Measurements from ENCODE around the gene DCAF17.

DCAF17 gene

GRCh38 chr2:171432969-171433762 lies 860 bp upstream of the DCAF17 start:
- Histone ChIP-seq H3K36me3 (ENCODE audit: insufficient read depth, low read length) (peaks cover 53% of the 10 kb centered on the region), H3K27ac (ENCODE audit: low read depth, low read length, poor library complexity, severe bottlenecking) (peak overlapping the region; percentile 73), H3K79me2 (ENCODE audit: insufficient read depth, low read length) (peaks cover 25% of the 10 kb centered on the region), H3K9me3 (ENCODE audit: low read length) (peaks cover 16% of the 10 kb centered on the region), H3K27me3 (ENCODE audit: insufficient read depth, low read length) (no peaks in the 10 kb centered on the region), H3F3A (ENCODE audit: insufficient read depth, low read length) (0 out of 2 replicates have a peak, but pooled peaks cover 1% of the 10 kb centered on the region), H2AFZ (ENCODE audit: low read length) (no peak overlapping the region), H3K9ac (ENCODE audit: low read length) (peak overlapping the region; percentile 79), H3K4me1 (ENCODE audit: insufficient read depth, low read length, severe bottlenecking) (peaks cover 27% of the 10 kb centered on the region), H4K20me1 (ENCODE audit: insufficient read depth, low read length) (no peaks in the 10 kb centered on the region), H3K4me2 (ENCODE audit: low read length) (peak overlapping the region; percentile 86), H3K4me3 (ENCODE audit: low read depth, low read length, poor library complexity, severe bottlenecking) (peak overlapping the region; percentile 67), H3K9me2 (ENCODE audit: low read depth, low read length) (no peaks in the 10 kb centered on the region)
- TF ChIP-seq EZH2 (IDR thresholded peaks at IDR 0.05; ENCODE audit: borderline replicate concordance, low read length) (no peak), CTCF (IDR thresholded peaks at IDR 0.05; ENCODE audit: low read length) (no peak)

GRCh38 chr2:171433763-171434012 lies 338 bp upstream of the DCAF17 start, which contains the start of gene METTL8:
Gene METTL8 (minus strand): TSS chr2:171433990. CDS start chr2:171392185, 41,805 bp downstream.
- Histone ChIP-seq H3K27me3 (ENCODE audit: insufficient read depth, low read length) (no peaks in the 10 kb centered on the region), H3K4me3 (ENCODE audit: low read depth, low read length, poor library complexity, severe bottlenecking) (peak within 1 kb of the TSS; percentile 67), H3K4me2 (ENCODE audit: low read length) (peak within 1 kb of the TSS; percentile 86), H3F3A (ENCODE audit: insufficient read depth, low read length) (no peaks in the 10 kb centered on the region), H3K9me3 (ENCODE audit: low read length) (peaks cover 14% of the 10 kb centered on the region), H3K9ac (ENCODE audit: low read length) (peak within 1 kb of the TSS; percentile 79), H3K9me2 (ENCODE audit: low read depth, low read length) (no peaks in the 10 kb centered on the region), H3K79me2 (ENCODE audit: insufficient read depth, low read length) (peaks cover 22% of the 10 kb centered on the region), H4K20me1 (ENCODE audit: insufficient read depth, low read length) (no peaks in the 10 kb centered on the region), H3K36me3 (ENCODE audit: insufficient read depth, low read length) (peaks cover 53% of the 10 kb centered on the region), H2AFZ (ENCODE audit: low read length) (no peak within 1 kb of the TSS), H3K27ac (ENCODE audit: low read depth, low read length, poor library complexity, severe bottlenecking) (peak within 1 kb of the TSS; percentile 84), H3K4me1 (ENCODE audit: insufficient read depth, low read length, severe bottlenecking) (peaks cover 27% of the 10 kb centered on the region)
- TF ChIP-seq CTCF (IDR thresholded peaks at IDR 0.05; ENCODE audit: low read length) (peak; percentile 85), EZH2 (IDR thresholded peaks at IDR 0.05; ENCODE audit: borderline replicate concordance, low read length) (no peak)

GRCh38 chr2:171436307-171436706 lies 2.3 kb downstream of the DCAF17 start:
- H3K79me2 ChIP-seq (ENCODE audit: insufficient read depth, low read length), result peaks cover 10% of the 10 kb centered on the region
- no peaks in the 10 kb centered on the region for H4K20me1 ChIP-seq (ENCODE audit: insufficient read depth, low read length)
- no peak overlapping the region for H3K4me3 ChIP-seq (ENCODE audit: low read depth, low read length, poor library complexity, severe bottlenecking)
- H3K27ac ChIP-seq (ENCODE audit: low read depth, low read length, poor library complexity, severe bottlenecking), result no peak overlapping the region
- H3K4me2 ChIP-seq (ENCODE audit: low read length), result no peak overlapping the region
- H3K27me3 ChIP-seq (ENCODE audit: insufficient read depth, low read length), result no peaks in the 10 kb centered on the region
- H3K4me1 ChIP-seq (ENCODE audit: insufficient read depth, low read length, severe bottlenecking), result peaks cover 27% of the 10 kb centered on the region
- no peaks in the 10 kb centered on the region for H3K9me2 ChIP-seq (ENCODE audit: low read depth, low read length)
- no peak overlapping the region for H3K9ac ChIP-seq (ENCODE audit: low read length)
- no peaks in the 10 kb centered on the region for H3F3A ChIP-seq (ENCODE audit: insufficient read depth, low read length)
- TF ChIP-seq CTCF (IDR thresholded peaks at IDR 0.05; ENCODE audit: low read length), result no peak
- no peak for TF ChIP-seq EZH2 (IDR thresholded peaks at IDR 0.05; ENCODE audit: borderline replicate concordance, low read length)
- H2AFZ ChIP-seq (ENCODE audit: low read length), result no peak overlapping the region
- H3K9me3 ChIP-seq (ENCODE audit: low read length), result peaks cover 5% of the 10 kb centered on the region
- peaks cover 66% of the 10 kb centered on the region for H3K36me3 ChIP-seq (ENCODE audit: insufficient read depth, low read length)

Data from OCI-LY1 (cell line).